Renal pelvis (tissue), 4 donors: Measurements from ENCODE around the gene HASPIN. TPM values are rescaled to one million over a fixed set of nuclear protein-coding genes. Genes with fewer than 3 reads are reported as not detected.

Source experiments
- DNase-seq: peaks from one replicate; pipeline ENCODE4 v3.0.0-alpha.2; 2013
- polyA plus RNA-seq, 3 donors: library from polyadenylated mRNA; unstranded; fragments of 120-200 nt; gene quantifications; one replicate each; pipeline ENCODE4 v1.2.1, GENCODE V29; 2013; ENCODE audit not compliant: insufficient read length in 3 of 3

HASPIN gene
- polyA plus RNA-seq, 3 donors, result 3.0 to 3.8 (median 3.2) TPM

DNA sequence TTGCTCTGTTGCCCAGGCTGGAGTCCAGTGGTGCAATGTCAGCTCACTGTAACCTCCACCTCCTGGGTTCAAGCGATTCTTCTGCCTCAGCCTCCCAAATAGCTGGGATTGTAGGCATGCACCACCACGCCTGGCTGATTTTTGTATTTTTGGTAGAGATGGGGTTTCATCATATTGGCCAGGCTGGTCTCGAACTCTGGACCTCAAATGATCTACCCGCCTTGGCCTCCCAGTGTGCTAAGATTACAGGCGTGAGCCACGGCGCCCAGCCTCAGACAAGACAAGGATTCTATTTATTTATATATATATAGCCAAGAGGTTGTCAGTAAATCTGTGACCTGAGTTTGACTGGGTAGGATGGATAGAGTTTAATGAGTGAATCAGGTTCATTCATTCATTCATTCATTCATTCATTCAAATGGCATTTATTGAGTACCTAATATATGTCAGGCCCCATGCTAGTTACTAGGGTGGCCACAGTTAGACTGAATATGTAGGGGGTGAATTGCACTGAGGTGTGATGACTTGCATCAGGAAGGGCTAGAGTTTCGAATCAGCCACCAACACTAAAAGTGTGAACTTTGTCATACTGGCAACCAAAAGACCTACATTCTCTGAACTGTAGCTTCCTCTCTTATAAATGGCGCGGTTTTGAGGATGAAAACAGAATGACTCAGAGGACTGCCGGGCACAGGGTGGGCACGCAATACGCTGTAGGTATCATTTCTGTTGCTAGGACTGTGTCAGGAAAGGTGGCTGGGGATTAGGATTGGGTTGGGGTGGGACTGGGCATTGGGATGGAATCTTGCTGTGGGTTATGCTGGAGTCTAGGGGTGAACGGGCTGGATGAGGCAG is 39.4 kb downstream of the HASPIN start:
- no peak for DNase-seq

DNA sequence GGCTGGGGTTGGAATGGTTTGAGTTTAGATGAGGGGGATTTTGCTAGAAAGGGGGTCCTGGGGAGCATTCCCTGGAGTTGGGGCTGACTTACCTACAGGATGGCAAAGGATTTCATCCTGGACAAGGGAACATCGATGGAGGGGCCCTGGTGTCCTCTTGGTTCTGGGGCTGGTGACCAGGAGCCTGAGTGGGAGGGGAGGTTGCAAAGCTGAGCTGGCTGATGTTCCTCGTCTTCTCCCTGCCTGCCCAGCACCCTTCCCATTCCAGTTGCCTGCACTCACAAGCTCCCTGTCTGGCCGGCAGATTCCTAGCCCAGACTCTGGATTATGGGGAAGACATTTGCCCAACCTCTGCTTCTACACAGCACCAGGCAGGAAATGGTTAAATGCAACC is 40.1 kb downstream of the HASPIN start:
- no peak for DNase-seq

DNA sequence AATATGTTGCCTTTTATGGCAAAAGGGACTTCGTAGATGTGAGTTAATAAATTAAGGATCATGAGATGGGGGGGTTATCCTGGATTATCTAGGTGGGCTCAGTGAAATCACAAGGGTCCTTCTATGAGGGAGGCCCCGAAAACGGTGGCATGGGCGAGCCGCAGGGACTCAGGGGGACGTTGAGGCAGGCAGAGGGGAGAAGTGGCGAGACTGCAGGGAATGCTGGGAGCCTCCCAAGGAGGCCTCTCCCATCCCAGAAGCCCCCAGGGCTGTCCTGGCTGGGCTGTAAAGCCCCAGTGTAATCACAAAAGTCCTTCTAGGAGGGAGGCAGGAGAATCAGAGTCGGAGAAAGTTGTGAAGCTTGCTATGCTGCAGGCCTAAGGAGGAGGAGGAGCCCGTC is 42.3 kb downstream of the HASPIN start:
- no peak for DNase-seq

DNA sequence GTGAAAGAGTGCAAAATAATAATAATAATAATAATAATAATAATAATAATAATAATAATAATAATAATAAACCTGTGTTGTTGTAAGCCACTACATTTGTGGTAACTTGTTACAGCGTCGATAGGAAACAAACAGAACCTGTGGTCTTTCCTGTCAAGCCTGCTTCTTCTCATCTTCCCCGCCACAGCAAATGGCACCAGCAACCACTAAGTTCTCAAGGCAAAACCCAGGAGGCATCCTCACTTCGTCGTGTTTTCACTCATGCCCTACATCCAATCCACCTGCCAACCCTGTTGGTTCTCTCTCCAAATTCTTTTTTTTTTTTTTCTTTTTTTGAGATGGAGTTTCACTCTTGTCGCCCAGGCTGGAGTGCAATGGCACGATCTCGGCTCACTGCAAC is 43.1 kb downstream of the HASPIN start:
- DNase-seq, result no peak

DNA sequence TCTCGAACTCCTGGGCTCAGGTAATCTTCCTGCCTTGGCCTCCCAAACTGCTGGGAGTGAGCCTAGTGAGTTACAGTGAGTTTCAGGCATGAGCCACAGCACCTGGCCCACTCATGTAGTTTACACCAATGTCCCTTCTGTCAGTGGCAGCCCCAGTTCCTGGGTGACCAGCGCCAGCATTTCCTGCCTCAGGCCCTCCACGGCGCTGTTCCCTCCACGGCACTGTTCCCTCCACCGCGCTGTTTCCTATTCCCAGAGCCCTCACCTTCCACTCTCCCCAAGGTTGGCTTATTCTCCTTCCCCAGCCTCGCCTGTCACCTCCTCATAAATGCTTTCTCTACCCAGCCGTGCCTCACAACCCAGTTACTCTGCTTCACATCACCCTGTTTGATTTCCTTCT is 44.6 kb downstream of the HASPIN start:
- no peak for DNase-seq

DNA sequence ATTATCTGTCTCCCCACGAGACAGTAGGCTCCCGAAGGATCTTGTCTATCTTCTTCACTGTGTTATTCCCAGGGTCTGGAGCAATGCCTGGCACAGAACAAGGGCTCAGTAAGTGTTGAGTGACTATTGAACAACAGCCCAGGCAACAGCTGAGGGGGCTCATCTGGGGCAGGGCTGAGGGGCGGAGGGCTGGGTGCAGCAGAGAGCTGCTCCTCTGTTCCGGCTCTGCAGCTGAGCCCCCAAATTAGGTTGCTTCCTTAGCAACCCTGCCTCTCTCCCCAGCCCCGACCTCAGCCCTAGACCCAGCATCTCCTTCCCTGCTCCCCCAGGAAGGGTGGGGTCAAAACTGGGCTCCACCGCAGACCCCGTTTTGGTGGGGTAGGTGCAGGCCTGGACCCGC is 45.1 kb downstream of the HASPIN start:
- DNase-seq, result no peak

DNA sequence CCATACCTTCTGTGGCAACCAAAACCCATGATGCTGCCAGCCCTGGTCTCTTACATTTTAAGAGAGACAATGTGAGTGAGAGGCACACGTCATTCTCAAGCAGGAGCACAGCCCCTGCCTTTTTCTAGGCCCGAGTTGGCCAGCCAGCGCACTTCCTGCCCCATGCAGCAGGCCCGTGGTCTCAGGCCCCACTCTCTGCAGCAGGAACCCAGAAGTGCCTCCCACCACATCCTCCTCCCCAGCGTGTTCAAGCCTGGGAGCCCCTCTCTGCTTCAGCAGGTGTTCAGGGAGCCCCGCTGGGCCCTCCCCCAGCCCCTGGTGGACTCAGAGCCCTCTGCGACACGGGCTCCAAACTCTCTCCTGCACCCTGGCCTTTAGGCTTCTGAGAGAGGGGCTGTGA is 46.8 kb downstream of the HASPIN start:
- DNase-seq, result no peak

DNA sequence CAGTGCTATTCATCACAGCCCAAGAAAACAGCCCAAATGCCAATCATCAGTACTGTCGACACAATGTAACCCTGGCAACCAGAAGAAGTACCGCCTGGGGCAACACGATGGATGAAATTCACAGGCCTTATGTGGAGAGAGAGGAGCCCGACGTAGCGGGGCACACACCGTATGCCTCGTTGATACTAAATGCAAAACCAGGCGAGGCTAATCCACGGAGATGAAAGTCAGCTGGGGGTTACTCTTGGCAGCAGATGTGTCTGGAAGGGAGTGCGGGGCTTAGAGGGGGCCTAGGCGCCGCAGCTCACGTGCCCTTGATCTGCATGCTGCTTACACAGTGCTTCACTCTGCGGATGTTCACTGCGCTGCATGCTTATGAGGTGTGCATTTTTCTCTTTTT is 47.4 kb downstream of the HASPIN start:
- DNase-seq, result no peak

DNA sequence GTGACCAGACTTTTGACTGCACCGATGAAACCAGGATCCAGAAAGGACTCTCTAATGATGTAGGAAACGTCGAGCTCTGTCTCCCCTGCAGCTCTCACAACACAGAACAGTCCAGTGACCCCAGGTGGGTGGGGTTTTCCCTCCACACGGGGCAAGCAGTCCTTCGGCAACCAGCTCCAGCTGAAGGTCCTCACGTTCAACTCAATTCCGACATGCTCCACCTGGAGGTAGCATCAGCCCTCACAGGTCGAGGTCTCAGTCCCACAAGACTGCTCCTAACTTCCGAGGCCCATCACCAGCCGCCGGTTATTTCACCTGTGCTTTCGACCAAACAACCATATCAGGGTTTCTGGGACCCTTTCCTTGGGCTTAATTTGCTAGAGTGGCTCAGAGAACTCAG is 49.1 kb downstream of the HASPIN start:
- DNase-seq, result no peak

DNA sequence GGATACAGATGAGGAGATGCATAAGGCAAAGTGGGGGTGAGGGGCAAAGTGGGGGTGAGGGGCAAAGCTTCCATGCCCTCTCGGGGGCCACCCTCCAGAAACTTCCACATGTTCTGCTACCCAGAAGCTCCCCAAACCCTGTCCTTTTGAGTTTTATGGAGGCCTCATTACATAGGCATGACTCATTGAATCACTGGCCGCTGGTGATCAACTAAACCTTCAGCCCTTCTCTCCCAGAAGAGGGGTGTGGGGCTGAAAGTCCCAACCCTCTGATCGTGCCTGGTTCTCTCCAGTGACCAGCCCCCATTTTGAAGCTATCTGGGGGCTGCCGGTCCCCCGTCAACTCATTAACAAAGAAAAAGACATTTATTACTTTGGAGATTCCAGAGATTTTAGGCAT is 49.8 kb downstream of the HASPIN start:
- no peak for DNase-seq

DNA sequence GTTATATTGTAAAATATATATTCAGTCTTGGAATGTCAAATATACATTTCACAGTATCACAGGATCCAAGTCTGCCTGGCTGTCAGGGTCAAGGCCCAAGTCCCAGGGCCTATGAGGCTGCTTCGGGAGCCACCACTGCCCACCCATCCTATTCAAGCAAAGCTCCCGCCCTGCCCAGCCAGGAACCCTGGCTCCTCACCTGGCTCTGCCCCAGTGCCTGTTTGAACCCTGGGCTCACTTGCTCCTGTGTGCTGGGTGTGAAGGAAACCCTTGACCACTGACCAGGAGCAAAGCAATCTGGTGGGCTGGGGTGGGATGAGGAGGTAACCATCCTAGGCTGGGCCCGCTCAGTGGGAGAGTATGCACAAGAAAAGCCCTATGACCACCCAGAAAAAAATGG is 50.3 kb downstream of the HASPIN start:
- DNase-seq, result no peak

Other genes starting within 250 kb of the HASPIN start
- 10 to 100 TPM; 19.1 to 36.5 (median 31.8) TPM for gene ASPA, start 247.9 kb upstream of the HASPIN start, polyA plus RNA-seq
- gene TRPV3, start 166.1 kb upstream of the HASPIN start, polyA plus RNA-seq, result 1 to 10 TPM in 2 of 3 donors, under 1 TPM in 1; 0.77 to 1.7 (median 1.4) TPM
- gene TRPV1, start 114.5 kb upstream of the HASPIN start, polyA plus RNA-seq, result 10 to 100 TPM in 2 of 3 donors, 1 to 10 TPM in 1; 7.7 to 14.0 (median 10.3) TPM
- gene SHPK, start 87.7 kb upstream of the HASPIN start, polyA plus RNA-seq, result 10 to 100 TPM; 13.6 to 20.8 (median 15.6) TPM
- gene CTNS, start 87.1 kb upstream of the HASPIN start, polyA plus RNA-seq, result 10 to 100 TPM; 20.9 to 25.4 (median 24.5) TPM
- 100 to 1,000 TPM in 2 of 3 donors, 10 to 100 TPM in 1; 97.1 to 123 (median 109) TPM for gene TAX1BP3, start 55.3 kb upstream of the HASPIN start, polyA plus RNA-seq
- 10 to 100 TPM; 28.5 to 39.8 (median 36.7) TPM for gene EMC6, start 55.1 kb upstream of the HASPIN start, polyA plus RNA-seq
- 1 to 10 TPM; 1.3 to 2.0 (median 1.6) TPM for gene P2RX5, start 27.7 kb upstream of the HASPIN start, polyA plus RNA-seq
- 10 to 100 TPM; 38.2 to 46.5 (median 42.7) TPM for gene ITGAE, start 77.3 kb downstream of the HASPIN start, polyA plus RNA-seq
- 100 to 1,000 TPM in 2 of 3 donors, 10 to 100 TPM in 1; 75.4 to 113 (median 112) TPM for gene NCBP3, start 122.3 kb downstream of the HASPIN start, polyA plus RNA-seq
- 1 to 10 TPM; 4.1 to 4.9 (median 4.8) TPM for gene CAMKK1, start 169.2 kb downstream of the HASPIN start, polyA plus RNA-seq
- 1 to 10 TPM in 2 of 3 donors, under 1 TPM in 1; 0.89 to 1.4 (median 1.0) TPM for gene P2RX1, start 192.6 kb downstream of the HASPIN start, polyA plus RNA-seq
- 1 to 10 TPM; 5.4 to 7.2 (median 6.0) TPM for gene ATP2A3, start 240.5 kb downstream of the HASPIN start, polyA plus RNA-seq